ENCODE results near the gene PEAK3. TPM values are rescaled to one million over a fixed set of nuclear protein-coding genes. Genes with fewer than 3 reads are reported as not detected.
A peak's percentile ranks its signal among the peaks of the same experiment; 100 is the strongest.

Gene PEAK3
- total and polyA plus RNA-seq, 9 of the 15 experiments (the other 6 are each of a cell fraction or from before 2014, with no cell fraction given): 0.07 to 0.40 TPM; not detected in 7

- Histone ChIP-seq H2AFZ (ENCODE audit: low read depth, low read length) (no peak overlapping the region), H3K27ac (ENCODE audit: extremely low read depth, low read depth, low read length) (no peak overlapping the region), H3K4me2 (ENCODE audit: insufficient read depth, low read length) (no peak overlapping the region), H3K27me3 (ENCODE audit: control insufficient read depth in 2 of 2, insufficient read depth in 2 of 2, low read length in 2 of 2) (no peaks in the 10 kb centered on the region), H3K9me3 (replicated peaks; ENCODE audit: control insufficient read depth, insufficient read depth, low read depth, low read length) (no peaks in the 10 kb centered on the region), H3K4me3 (no peak overlapping the region), H3K9ac (ENCODE audit: insufficient read depth in 1 of 2, low read depth in 2 of 2, low read length in 2 of 2) (no peak overlapping the region), H3K79me2 (ENCODE audit: control insufficient read depth, insufficient read depth, low read length) (no peaks in the 10 kb centered on the region), H4K20me1 (replicated peaks; ENCODE audit: control insufficient read depth, insufficient read depth, low read length) (no peaks in the 10 kb centered on the region), H3K4me1 (replicated peaks in 1 of 2; ENCODE audit: control insufficient read depth in 2 of 2, insufficient read depth in 2 of 2, low read length in 2 of 2) (peaks cover 14 to 50% of the 10 kb centered on the region in 2 experiments; a peak in 4 of 5 replicates), H3K9me1 (ENCODE audit: control insufficient read depth, insufficient read depth, low read length) (no peaks in the 10 kb centered on the region), H3K36me3 (ENCODE audit: control insufficient read depth, insufficient read depth, low read length) (no peaks in the 10 kb centered on the region)
- ChIA-PET CTCF (ENCODE audit: low intra/inter-chr PET ratio) (no interaction called here), POLR2A (interaction anchor here (0.7 to 6.7 kb wide), 5 partner anchors 10 to 972 kb away, joined by 4 to 52 read pairs (median 6); partner anchors contain the start of gene AMH)
- FAIRE-seq (no peak), DNase-seq (ENCODE audit: extremely low read depth in 1 of 4, low spot score in 3 of 4) (no peak), ATAC-seq (no peak)
- intact Hi-C loops (cut with micrococcal nuclease) (no loop called here), in situ Hi-C loops (cut with MboI) (no loop called here)
- no TSS peak for BruUV-seq (replicated peaks)
- 87% methylated on average over 4 of the region's 5 CpGs for WGBS (ENCODE audit: insufficient coverage, low coverage, missing lambda C conversion rate)
- TF ChIP-seq PHF21A (IDR thresholded peaks at IDR 0.05; ENCODE audit: borderline replicate concordance, low read depth) (no peak), KLF16 (IDR thresholded peaks at IDR 0.05) (no peak), BHLHE40 (IDR thresholded peaks at IDR 0.05; ENCODE audit: low read length) (no peak), PTBP1 (IDR thresholded peaks at IDR 0.05; ENCODE audit: low read depth, low read length) (no peak), TCF3 (CRISPR knock-in tag; IDR thresholded peaks at IDR 0.05) (no peak), MAFG (tag; conservative IDR thresholded peaks at IDR 0.05) (peak; percentile 40; the same call in 1 of the 2 replicates), MBD2 (IDR thresholded peaks at IDR 0.05; ENCODE audit: borderline replicate concordance, low read depth) (no peak), ZNF445 (CRISPR knock-in tag; IDR thresholded peaks at IDR 0.05; ENCODE audit: low read depth) (no peak), ZNF12 (CRISPR knock-in tag; IDR thresholded peaks at IDR 0.05) (no peak), C11orf30 (IDR thresholded peaks at IDR 0.05; ENCODE audit: low read depth) (peak; percentile 45), FOXJ2 (tag; IDR thresholded peaks at IDR 0.05) (no peak), ZNF316 (IDR thresholded peaks at IDR 0.05) (0 out of 2 replicates have a peak, but pooled peaks have one; percentile 10), ARID3B (CRISPR knock-in tag; IDR thresholded peaks at IDR 0.05; ENCODE audit: borderline replicate concordance) (no peak), CBX8 (IDR thresholded peaks at IDR 0.05; ENCODE audit: borderline replicate concordance, extremely low read depth, low read depth, low read length, poor library complexity, severe bottlenecking) (no peak), HOMEZ (CRISPR knock-in tag; IDR thresholded peaks at IDR 0.05) (no peak), TOE1 (IDR thresholded peaks at IDR 0.05; ENCODE audit: borderline replicate concordance) (no peak), TOE1 (CRISPR knock-in tag; IDR thresholded peaks at IDR 0.05; ENCODE audit: borderline replicate concordance, low read depth) (no peak), TSHZ1 (CRISPR knock-in tag; IDR thresholded peaks at IDR 0.05) (no peak)
These were observed 22.6 kb downstream of the PEAK3 start for GRCh38 chr19:2259336-2259735.
